Measurements from ENCODE around the gene PDCD7. TPM values are rescaled to one million over a fixed set of nuclear protein-coding genes. Genes with fewer than 3 reads are reported as not detected.
"Not testable (repeated sequence)": the region's sequence is repeated elsewhere in the genome, so short reads cannot be mapped to it uniquely, and the experiment has no call there.

The PDCD7 gene
- total RNA-seq, 1 experiment from 2014 or later: 12.8 TPM

DNA sequence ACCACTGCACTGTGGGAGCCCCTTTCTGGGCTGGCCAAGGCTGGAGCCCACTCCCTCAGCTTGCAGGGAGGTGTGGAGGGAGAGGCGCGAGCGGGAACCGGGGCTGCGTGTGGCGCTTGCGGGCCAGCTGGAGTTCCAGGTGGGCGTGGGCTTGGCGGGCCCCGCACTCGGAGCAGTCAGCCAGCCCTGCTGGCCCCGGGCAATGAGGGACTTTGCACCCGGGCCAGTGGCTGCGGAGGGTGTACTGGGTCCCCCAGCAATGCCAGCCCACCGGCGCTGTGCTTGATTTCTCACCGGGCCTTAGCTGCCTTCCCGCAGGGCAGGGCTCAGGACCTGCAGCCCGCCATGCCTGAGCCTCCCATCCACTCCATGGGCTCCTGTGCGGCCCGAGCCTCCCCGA lies 58.7 kb downstream of the PDCD7 start:
- DNase-seq (ENCODE audit: low spot score): not testable (repeated sequence)

- DNase-seq (ENCODE audit: low spot score): no peak
Measured at GRCh38 chr15:65072617-65073016, 61.0 kb downstream of the PDCD7 start.

- DNase-seq (ENCODE audit: low spot score): no peak
Measured at GRCh38 chr15:65072027-65072426, 61.6 kb downstream of the PDCD7 start.

DNA sequence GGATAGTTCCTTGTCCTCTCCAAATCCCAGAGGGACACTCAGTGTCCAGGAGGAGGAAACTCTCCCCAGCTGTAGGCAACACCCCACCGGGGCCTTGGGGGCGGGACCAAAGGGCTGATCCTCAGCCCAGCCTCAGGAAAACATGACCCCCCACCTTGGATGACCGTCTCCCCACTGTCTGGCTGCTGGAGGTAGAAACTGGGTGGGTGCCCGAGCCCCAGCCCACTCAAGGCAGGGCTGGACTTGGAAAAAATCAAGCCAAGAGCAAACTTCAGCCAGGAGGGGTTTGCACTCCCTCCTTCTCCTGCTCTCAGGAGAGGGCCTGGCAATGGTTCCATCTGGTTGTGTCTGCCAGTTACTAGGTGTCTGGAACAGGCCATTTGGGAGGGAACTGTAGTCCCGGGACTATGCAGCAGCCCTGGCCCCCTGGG lies 62.2 kb downstream of the PDCD7 start:
- DNase-seq (ENCODE audit: low spot score): no peak

DNA sequence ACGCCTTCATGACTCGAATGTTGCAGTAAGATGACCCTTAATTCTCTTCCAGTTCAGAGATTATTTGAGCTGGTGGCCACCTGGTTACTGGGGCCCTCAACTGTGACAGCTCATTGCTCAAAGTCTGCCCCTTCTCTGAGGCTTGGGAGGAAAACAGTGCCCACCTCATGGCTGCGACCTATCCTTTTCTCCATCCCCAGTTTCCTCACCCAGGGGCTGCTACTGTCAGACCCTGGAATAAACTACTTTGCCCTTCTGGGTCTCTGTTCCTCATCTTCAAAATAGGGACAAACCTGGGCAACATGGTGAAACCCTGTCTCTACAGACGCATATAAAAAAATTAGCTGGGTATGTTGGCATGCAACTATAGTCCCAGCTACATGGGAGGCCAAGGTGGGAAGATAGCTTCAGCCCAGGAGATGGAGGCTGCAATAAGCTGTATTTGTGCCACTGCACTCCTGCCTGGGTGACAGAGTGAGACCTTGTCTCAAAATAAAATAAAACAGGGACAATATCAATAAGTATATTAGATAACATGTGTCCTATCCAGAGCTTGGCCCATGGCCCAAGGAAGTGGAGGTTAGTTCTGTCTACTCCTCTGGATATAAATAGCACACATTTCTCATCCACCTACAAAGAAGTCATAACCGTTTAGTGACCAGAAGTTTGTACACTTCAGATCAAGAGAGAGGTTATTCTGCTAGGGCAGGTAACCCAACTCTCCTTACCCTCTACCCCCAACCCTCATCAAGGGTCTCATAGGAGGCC lies 63.6 kb downstream of the PDCD7 start:
- DNase-seq (ENCODE audit: low spot score): no peak

- DNase-seq (ENCODE audit: low spot score): peak; percentile 85
Measured at GRCh38 chr15:65069179-65069578, 64.4 kb downstream of the PDCD7 start.

DNA sequence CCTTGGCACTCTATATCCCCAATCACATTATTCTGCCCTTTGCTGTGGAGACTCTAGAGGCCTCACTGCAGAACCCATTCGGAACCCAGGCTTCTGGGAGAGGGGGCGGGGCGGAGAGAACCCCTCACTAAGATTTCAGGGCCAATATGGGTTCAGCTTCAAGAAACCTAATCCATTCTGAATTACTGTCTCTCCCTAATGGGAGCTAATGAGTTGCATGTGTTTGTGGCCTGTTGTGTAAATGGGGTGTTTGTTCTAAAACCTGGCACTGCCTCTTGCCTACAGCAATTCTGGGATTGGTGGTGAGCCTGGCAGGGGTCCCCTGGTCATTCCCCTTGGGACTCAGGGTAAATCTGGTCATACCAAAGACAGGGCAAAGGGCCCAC lies 65.2 kb downstream of the PDCD7 start:
- no peak for DNase-seq (ENCODE audit: low spot score)

- no peak for DNase-seq (ENCODE audit: low spot score)
Measured at GRCh38 chr15:65067645-65068402, 65.8 kb downstream of the PDCD7 start, which contains the start of gene RASL12. TSS of gene RASL12 (minus strand) at chr15:65067991. CDS start at chr15:65067835, 156 bp downstream.

Other genes starting within 250 kb of the PDCD7 start
- gene ANKDD1A, start 221.9 kb downstream of the PDCD7 start, total RNA-seq (2014; rRNA removed; shearing (Covaris generic)): 0.25 and 1.1 TPM in 2 replicates
- 63.9 and 91.3 TPM in 2 replicates for gene SPG21, start 143.9 kb downstream of the PDCD7 start, total RNA-seq (2014; rRNA removed; shearing (Covaris generic))
- gene MTFMT, start 104.2 kb downstream of the PDCD7 start, total RNA-seq (2014; rRNA removed; shearing (Covaris generic)): 18.3 and 22.7 TPM in 2 replicates
- not detected in 2 replicates for gene SLC51B, start 88.4 kb downstream of the PDCD7 start, total RNA-seq (2014; rRNA removed; shearing (Covaris generic))
- gene RASL12, start 65.8 kb downstream of the PDCD7 start, total RNA-seq (2014; rRNA removed; shearing (Covaris generic)): 0.04 and 0.25 TPM in 2 replicates
- not detected in 2 replicates for gene KBTBD13, start 57.1 kb downstream of the PDCD7 start, total RNA-seq (2014; rRNA removed; shearing (Covaris generic))
- gene UBAP1L, start 18.6 kb downstream of the PDCD7 start, total RNA-seq (2014; rRNA removed; shearing (Covaris generic)): 0.06 TPM in 1 of 2 replicates, not detected in the other
- gene CLPX, start 51.5 kb upstream of the PDCD7 start, total RNA-seq (2014; rRNA removed; shearing (Covaris generic)): 17.5 and 22.8 TPM in 2 replicates
- 0.02 and 0.10 TPM in 2 replicates for gene CILP, start 77.7 kb upstream of the PDCD7 start, total RNA-seq (2014; rRNA removed; shearing (Covaris generic))
- gene PARP16, start 153.1 kb upstream of the PDCD7 start, total RNA-seq (2014; rRNA removed; shearing (Covaris generic)): 5.1 and 7.7 TPM in 2 replicates
- not detected in 2 replicates for gene RNU5A-1, start 162.2 kb upstream of the PDCD7 start, total RNA-seq (2014; rRNA removed; shearing (Covaris generic))
- not detected in 2 replicates for gene RNU5B-1, start 170.9 kb upstream of the PDCD7 start, total RNA-seq (2014; rRNA removed; shearing (Covaris generic))
- not detected in 2 replicates for gene IGDCC3, start 244.2 kb upstream of the PDCD7 start, total RNA-seq (2014; rRNA removed; shearing (Covaris generic))